Ectodermal cell (in vitro differentiated cells): Measurements from ENCODE around the gene RAB25.
A peak's percentile ranks its signal among the peaks of the same experiment; 100 is the strongest.

Source experiments
- H3K27ac ChIP-seq: 2 replicates; pipeline ENCODE4 v1.7.0; 2013; ENCODE audit warnings: mild to moderate bottlenecking, low read depth, low read length; ENCODE audit not compliant: insufficient read depth, poor library complexity, severe bottlenecking
- H3K27me3 ChIP-seq: 2 replicates; pipeline ENCODE4 v1.7.0; 2013; ENCODE audit warnings: mild to moderate bottlenecking, low read length; ENCODE audit not compliant: insufficient read depth, control insufficient read depth, poor library complexity, severe bottlenecking
- H3K36me3 ChIP-seq: one replicate; pipeline ENCODE4 v1.7.0; 2013; ENCODE audit warnings: low read length; ENCODE audit not compliant: control insufficient read depth, insufficient read depth
- H3K4me1 ChIP-seq: one replicate; pipeline ENCODE4 v1.7.0; 2013; ENCODE audit warnings: low read length; ENCODE audit not compliant: control insufficient read depth, insufficient read depth
- H3K4me3 ChIP-seq: 2 replicates; pipeline ENCODE4 v1.7.0; 2013; ENCODE audit warnings: low read depth, low read length, control low read depth; ENCODE audit not compliant: insufficient read depth
- H3K9me3 ChIP-seq: 2 replicates; pipeline ENCODE4 v1.7.0; 2013; ENCODE audit warnings: mild to moderate bottlenecking, low read length, moderate library complexity; ENCODE audit not compliant: control insufficient read depth
- WGBS, 2 experiments: methylation state at CpG; one replicate each; pipeline ENCODE4 v1.1.7; 2013; ENCODE audit warnings: missing lambda C conversion rate in 2 of 2; 5-methylcytosine and 5-hydroxymethylcytosine counted together

Gene RAB25

DNA sequence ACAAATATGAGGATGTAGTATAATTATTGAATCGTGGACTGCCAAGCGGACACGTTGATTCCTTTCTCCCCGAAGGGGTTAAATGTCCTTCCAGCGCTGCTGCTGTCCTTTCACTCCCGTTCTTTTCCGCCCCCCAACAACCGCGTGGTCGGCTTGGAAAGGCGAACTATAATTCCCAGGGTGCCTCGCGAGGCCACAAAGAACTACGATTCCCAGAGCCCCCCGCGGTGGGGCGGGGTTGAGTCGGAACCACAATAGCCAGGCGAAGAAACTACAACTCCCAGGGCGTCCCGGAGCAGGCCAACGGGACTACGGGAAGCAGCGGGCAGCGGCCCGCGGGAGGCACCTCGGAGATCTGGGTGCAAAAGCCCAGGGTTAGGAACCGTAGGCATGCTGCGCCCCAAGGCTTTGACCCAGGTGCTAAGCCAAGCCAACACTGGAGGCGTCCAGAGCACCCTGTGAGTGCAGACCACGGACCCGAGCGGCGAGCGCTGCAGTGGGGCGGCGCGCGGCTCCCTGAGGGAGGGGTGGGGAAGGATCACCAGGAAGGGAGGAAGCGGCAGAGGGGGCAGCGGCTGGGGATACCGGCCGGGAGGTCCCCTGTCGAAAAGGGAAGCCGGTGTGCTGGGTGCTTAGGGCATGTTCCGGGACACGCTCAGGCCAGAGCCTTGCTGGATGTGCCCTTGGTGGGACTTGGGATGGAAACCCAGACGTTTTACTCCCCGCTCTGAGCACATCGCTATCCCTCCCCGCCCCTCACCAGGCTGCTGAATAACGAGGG, 6.3 kb upstream of the RAB25 start, which contains the start of gene LAMTOR2:
TSS of gene LAMTOR2 (plus strand) at position 283 of the 781 bp plus-strand sequence. CDS start at position 391, 108 bp downstream.
- peaks cover 12% of the 10 kb centered on the region for H3K4me1 ChIP-seq
- peak within 1 kb of the TSS; percentile 100 for H3K4me3 ChIP-seq
- H3K27me3 ChIP-seq, result no peaks in the 10 kb centered on the region
- H3K9me3 ChIP-seq, result no peaks in the 10 kb centered on the region
- peaks cover 10% of the 10 kb centered on the region for H3K36me3 ChIP-seq
- H3K27ac ChIP-seq, result peak within 1 kb of the TSS; percentile 99
- WGBS, 2 experiments, result 0 to 1% methylated on average over 53 of the region's 53 CpGs

DNA sequence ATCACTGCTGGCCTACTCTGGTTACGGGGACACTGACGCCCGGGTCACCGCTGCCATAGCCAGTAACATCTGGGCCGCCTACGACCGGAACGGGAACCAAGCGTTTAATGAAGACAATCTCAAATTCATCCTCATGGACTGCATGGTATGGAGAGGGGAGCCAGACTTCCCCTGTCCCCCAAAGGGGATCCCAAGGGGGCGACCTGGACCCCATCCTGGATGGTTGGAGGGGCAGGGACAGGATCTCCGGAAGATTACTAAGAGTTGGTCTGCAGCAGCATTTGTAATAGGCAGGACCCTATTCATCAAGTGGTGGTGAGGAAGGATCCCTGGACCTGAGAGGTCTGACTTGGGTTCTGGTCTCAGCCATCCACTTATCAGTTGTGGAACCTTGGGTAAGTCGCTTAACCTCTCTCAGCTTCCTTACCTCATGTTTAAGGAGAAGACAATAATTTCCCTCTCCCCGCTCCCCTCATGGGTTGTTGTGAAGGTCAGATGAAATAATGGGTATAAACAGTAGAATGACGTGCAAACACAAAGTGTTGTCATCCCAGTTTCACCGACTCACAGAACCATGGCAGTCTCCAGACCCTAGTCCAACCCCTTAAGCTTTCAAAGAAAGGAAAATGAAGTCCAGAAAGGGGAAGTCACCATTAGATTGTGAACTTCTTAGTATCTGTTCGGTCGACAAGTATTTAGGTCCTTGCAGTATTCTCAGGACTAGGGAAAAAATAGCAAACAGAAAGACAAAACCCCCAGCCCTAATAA, 5.5 kb upstream of the RAB25 start:
- Histone ChIP-seq H3K27ac (no peak overlapping the region), H3K27me3 (no peaks in the 10 kb centered on the region), H3K4me3 (peak overlapping the region; percentile 100), H3K4me1 (peaks cover 12% of the 10 kb centered on the region), H3K36me3 (peaks cover 6% of the 10 kb centered on the region), H3K9me3 (no peaks in the 10 kb centered on the region)
- 30 to 33% methylated on average over 16 to 17 of the region's 17 CpGs for WGBS, 2 experiments

DNA sequence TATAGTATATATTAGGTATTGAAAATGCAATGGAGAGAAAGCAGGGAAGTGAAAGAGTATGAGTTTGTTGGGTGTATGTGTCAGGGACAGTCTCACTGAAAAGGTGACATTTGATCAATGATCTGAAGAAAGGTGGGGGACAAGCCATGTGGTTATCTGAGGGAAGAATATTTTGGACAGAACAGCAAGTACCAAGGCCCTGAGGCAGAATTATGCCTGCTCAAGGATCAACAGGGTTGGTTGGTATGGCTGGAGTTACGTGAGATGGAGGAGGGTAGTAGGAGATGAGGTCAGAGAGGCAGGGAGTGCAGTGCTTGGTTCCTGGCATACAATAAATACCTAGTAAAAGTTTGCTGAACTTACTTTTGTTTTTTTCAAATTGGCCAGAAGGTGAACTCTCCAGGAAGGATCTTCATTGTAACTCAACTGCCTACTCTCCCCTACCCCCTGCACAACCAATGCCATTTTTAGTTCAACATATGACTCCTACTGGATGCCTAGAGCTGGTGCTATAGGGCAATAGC, 4.6 kb upstream of the RAB25 start:
- no peak overlapping the region for H3K27ac ChIP-seq
- no peaks in the 10 kb centered on the region for H3K36me3 ChIP-seq
- no peaks in the 10 kb centered on the region for H3K27me3 ChIP-seq
- no peaks in the 10 kb centered on the region for H3K9me3 ChIP-seq
- peaks cover 20% of the 10 kb centered on the region for H3K4me1 ChIP-seq
- H3K4me3 ChIP-seq, result no peak overlapping the region
- WGBS, 2 experiments, result 85 to 100% methylated on average over 1 of the region's 1 CpG

DNA sequence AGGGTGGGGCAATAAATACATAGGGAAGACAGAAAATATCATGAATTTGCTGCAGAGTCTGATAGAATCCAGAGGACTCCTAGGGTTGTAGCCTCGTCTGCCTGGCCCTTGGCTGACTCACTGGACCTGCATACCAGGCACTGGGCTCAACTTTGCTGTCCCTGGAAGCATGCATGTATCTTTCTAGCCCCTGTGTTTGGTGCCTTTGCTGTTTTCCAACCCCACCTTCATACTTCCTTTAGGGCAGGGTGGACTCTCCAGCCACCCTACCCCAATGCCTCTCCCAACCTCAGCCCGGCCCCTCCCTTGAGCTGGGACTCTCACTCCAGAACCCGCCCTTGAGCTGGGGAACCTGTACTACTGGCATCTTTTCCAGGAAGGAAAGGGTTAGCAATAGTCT, 1.2 kb downstream of the RAB25 start:
- peaks cover 33% of the 10 kb centered on the region for H3K4me1 ChIP-seq
- 84 to 87% methylated on average over 3 of the region's 3 CpGs for WGBS, 2 experiments
- H3K27ac ChIP-seq, result peak overlapping the region; percentile 16
- no peaks in the 10 kb centered on the region for H3K27me3 ChIP-seq
- H3K4me3 ChIP-seq, result no peak overlapping the region
- no peaks in the 10 kb centered on the region for H3K36me3 ChIP-seq
- H3K9me3 ChIP-seq, result no peaks in the 10 kb centered on the region

DNA sequence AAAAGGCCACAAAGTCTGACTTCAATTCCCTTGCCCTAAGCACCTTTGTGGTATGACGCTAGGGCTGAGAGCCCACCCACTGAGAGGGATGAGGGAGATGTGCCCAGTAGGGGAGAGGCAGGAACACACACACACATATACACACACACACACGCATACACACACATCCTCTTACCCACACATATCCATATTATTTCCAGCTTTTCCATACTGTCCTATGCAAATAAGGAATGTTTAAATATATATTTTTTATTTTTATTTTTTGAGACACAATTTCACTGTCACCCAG, 3.0 kb downstream of the RAB25 start:
- Histone ChIP-seq H3K27ac (no peak overlapping the region), H3K9me3 (no peaks in the 10 kb centered on the region), H3K36me3 (no peaks in the 10 kb centered on the region), H3K27me3 (no peaks in the 10 kb centered on the region), H3K4me1 (peaks cover 33% of the 10 kb centered on the region), H3K4me3 (no peak overlapping the region)
- WGBS, 2 experiments, result 54 to 63% methylated on average over 2 of the region's 2 CpGs

DNA sequence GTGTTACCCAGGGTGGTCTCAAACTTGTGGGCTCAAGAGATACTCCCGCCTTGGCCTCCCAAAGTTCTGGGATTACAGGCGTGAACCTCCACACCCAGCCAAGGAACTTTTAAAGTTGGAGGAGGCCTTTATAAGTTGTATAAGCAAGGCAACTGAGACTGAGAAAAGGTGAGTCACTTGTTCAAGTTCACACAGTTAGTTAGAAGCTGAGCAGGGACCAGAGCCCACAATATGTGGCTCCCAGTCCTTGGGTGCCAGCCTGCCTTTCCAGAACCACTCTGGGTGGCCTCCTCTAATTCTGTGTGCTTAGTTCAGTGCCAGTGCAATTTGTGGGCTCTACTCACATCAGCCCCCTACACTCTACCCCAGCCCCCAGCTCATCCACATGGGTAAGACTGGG, 3.7 kb downstream of the RAB25 start:
- peaks cover 33% of the 10 kb centered on the region for H3K4me1 ChIP-seq
- H3K36me3 ChIP-seq, result no peaks in the 10 kb centered on the region
- WGBS, 2 experiments, result 90 to 97% methylated on average over 2 of the region's 2 CpGs
- no peaks in the 10 kb centered on the region for H3K9me3 ChIP-seq
- H3K27ac ChIP-seq, result no peak overlapping the region
- H3K27me3 ChIP-seq, result no peaks in the 10 kb centered on the region
- H3K4me3 ChIP-seq, result no peak overlapping the region

DNA sequence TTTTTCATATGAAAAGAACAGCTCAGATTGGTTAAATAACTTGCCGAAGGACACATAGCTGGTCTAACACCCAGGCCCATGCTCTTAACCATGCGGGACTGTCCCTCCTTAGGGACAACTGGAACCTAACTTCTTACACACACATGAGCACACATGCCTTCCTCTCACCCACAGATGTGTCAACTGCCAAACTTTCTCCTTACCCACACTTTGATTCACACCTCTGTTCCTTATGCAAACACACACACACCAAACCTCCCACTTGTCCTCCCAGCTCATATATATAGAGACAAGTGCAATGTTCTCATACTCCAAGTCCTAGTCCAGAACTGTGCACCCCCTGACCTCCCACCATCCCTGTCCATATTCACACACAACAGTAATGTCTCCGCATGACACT, 4.3 kb downstream of the RAB25 start:
- Histone ChIP-seq H3K27me3 (no peaks in the 10 kb centered on the region), H3K4me3 (no peak overlapping the region), H3K36me3 (no peaks in the 10 kb centered on the region), H3K4me1 (peaks cover 38% of the 10 kb centered on the region), H3K27ac (no peak overlapping the region), H3K9me3 (no peaks in the 10 kb centered on the region)
- WGBS, 2 experiments, result 93 to 94% methylated on average over 3 of the region's 3 CpGs

DNA sequence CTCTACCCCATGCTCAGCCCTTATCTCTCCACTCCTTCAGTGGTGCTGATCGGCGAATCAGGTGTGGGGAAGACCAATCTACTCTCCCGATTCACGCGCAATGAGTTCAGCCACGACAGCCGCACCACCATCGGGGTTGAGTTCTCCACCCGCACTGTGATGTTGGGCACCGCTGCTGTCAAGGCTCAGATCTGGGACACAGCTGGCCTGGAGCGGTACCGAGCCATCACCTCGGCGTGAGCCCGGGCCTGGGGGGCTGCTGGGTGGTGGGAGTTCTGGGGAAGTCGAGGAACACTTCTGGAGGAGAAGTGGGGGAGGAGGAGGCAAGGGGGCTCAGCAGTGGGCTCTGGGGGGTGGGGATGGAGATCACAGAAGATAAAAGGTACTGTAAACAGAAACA, 4.9 kb downstream of the RAB25 start:
- Histone ChIP-seq H3K9me3 (no peaks in the 10 kb centered on the region), H3K4me3 (no peak overlapping the region), H3K4me1 (peaks cover 40% of the 10 kb centered on the region), H3K27ac (no peak overlapping the region), H3K27me3 (no peaks in the 10 kb centered on the region), H3K36me3 (no peaks in the 10 kb centered on the region)
- 76 to 77% methylated on average over 16 of the region's 16 CpGs for WGBS, 2 experiments

DNA sequence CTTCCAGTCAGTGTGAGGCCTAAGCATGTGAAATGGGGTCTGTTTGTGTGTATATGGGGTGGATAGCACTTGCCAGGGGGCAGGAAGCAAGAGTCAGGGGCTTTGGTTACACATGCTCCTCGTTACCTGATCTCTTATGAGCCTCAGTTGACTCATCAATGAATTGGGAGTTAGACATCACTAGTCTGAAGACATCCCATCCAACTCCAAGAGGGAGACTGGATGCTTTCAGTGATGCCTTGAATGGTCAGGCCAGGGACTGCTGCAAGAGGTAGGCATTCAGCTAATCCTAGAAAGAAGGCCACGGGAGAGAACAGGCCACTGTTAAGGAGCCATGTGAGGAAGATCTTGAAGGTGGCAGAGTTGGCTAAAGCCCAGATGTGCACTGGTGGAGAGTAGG, 6.3 kb downstream of the RAB25 start:
- Histone ChIP-seq H3K4me1 (peaks cover 30% of the 10 kb centered on the region), H3K36me3 (no peaks in the 10 kb centered on the region), H3K9me3 (no peaks in the 10 kb centered on the region), H3K4me3 (no peak overlapping the region), H3K27ac (no peak overlapping the region), H3K27me3 (no peaks in the 10 kb centered on the region)
- 80 to 82% methylated on average over 2 of the region's 2 CpGs for WGBS, 2 experiments
